HG03095 (cell line): ENCODE results near the gene CPE.

Experiments
- ATAC-seq: cut with Tn5 transposase; IDR thresholded peaks from one replicate; pipeline ENCODE4 v1.9.1; 2021; ENCODE audit warnings: moderate library complexity; ENCODE audit not compliant: unreplicated experiment

Gene CPE

GRCh38 chr4:165542476-165542875, 163.7 kb downstream of the CPE start:
- ATAC-seq, result no peak
